ENCODE data around the gene XPNPEP3.

Gene XPNPEP3

GRCh38 chr22:40966726-40967085 lies 109.8 kb downstream of the XPNPEP3 start:
- H2AK5ac ChIP-seq (ENCODE audit: low read depth, low read length), result no peak overlapping the region
- H3K36me3 ChIP-seq (replicated peaks in 1 of 2; ENCODE audit: control insufficient read depth in 2 of 2, insufficient read depth in 2 of 2, low read length in 2 of 2), result peaks cover 28 to 90% of the 10 kb centered on the region in 2 donors
- WGBS, 2 donors (ENCODE audit: extremely low coverage in 2 of 2, insufficient read length in 2 of 2, insufficient replicate concordance in 1 of 2), result no CpG with 5 or more reads among the region's 7 CpGs
- no peaks in the 10 kb centered on the region for H3K4me1 ChIP-seq (ENCODE audit: control insufficient read depth in 2 of 2, insufficient read depth in 1 of 2, low read depth in 1 of 2, low read length in 2 of 2)
- no peak overlapping the region for H3K18ac ChIP-seq (ENCODE audit: low read length)
- no peak overlapping the region for H2BK5ac ChIP-seq (ENCODE audit: low read length)
- H3K9ac ChIP-seq (ENCODE audit: low read depth, low read length, poor library complexity), result no peak overlapping the region
- H3K4me2 ChIP-seq (ENCODE audit: insufficient read depth, low read length, poor library complexity, severe bottlenecking), result no peak overlapping the region
- no peak overlapping the region for H2AFZ ChIP-seq (ENCODE audit: low read length)
- no peak for DNase-seq (ENCODE audit: low spot score)
- no peak overlapping the region for H2BK120ac ChIP-seq (ENCODE audit: low read depth, low read length)
- H3K4ac ChIP-seq (ENCODE audit: low read length), result no peak overlapping the region
- no peak overlapping the region for H4K8ac ChIP-seq (ENCODE audit: low read depth, low read length)
- H3K27me3 ChIP-seq (ENCODE audit: control insufficient read depth in 3 of 3, insufficient read depth in 3 of 3, low read depth in 1 of 3, low read length in 3 of 3), result no peaks in the 10 kb centered on the region
- no peak overlapping the region for H4K91ac ChIP-seq (ENCODE audit: low read depth, low read length, poor library complexity)
- no peak overlapping the region for H3K23ac ChIP-seq (ENCODE audit: low read depth, low read length, poor library complexity)
- no peaks in the 10 kb centered on the region for H3K9me3 ChIP-seq (replicated peaks in 1 of 2; ENCODE audit: control insufficient read depth in 2 of 2, insufficient read depth in 1 of 2, low read depth in 1 of 2, low read length in 2 of 2)
- H3K79me1 ChIP-seq (ENCODE audit: low read depth, low read length), result peaks cover 3% of the 10 kb centered on the region
- no peak overlapping the region for H2BK15ac ChIP-seq (ENCODE audit: low read length)
- H3K4me3 ChIP-seq (ENCODE audit: low read length in 2 of 2), result no peak overlapping the region
- H3K14ac ChIP-seq (ENCODE audit: low read length), result no peak overlapping the region
- no peak overlapping the region for H3K27ac ChIP-seq (replicated peaks; ENCODE audit: low read length)
- H2BK12ac ChIP-seq (ENCODE audit: low read length), result no peak overlapping the region

GRCh38 chr22:40967111-40967760 lies 110.3 kb downstream of the XPNPEP3 start:
- no peaks in the 10 kb centered on the region for H3K4me1 ChIP-seq (ENCODE audit: control insufficient read depth in 2 of 2, insufficient read depth in 1 of 2, low read depth in 1 of 2, low read length in 2 of 2)
- no peaks in the 10 kb centered on the region for H3K79me1 ChIP-seq (ENCODE audit: low read depth, low read length)
- no peak overlapping the region for H4K8ac ChIP-seq (ENCODE audit: low read depth, low read length)
- H2BK15ac ChIP-seq (ENCODE audit: low read length), result no peak overlapping the region
- no peak overlapping the region for H3K4ac ChIP-seq (ENCODE audit: low read length)
- H2BK5ac ChIP-seq (ENCODE audit: low read length), result no peak overlapping the region
- no peak overlapping the region for H3K9ac ChIP-seq (ENCODE audit: low read depth, low read length, poor library complexity)
- H3K18ac ChIP-seq (ENCODE audit: low read length), result no peak overlapping the region
- H3K4me3 ChIP-seq (ENCODE audit: low read length in 2 of 2), result no peak overlapping the region
- no peak overlapping the region for H3K14ac ChIP-seq (ENCODE audit: low read length)
- H3K23ac ChIP-seq (ENCODE audit: low read depth, low read length, poor library complexity), result no peak overlapping the region
- no peaks in the 10 kb centered on the region for H3K9me3 ChIP-seq (replicated peaks in 1 of 2; ENCODE audit: control insufficient read depth in 2 of 2, insufficient read depth in 1 of 2, low read depth in 1 of 2, low read length in 2 of 2)
- no peaks in the 10 kb centered on the region for H3K27me3 ChIP-seq (ENCODE audit: control insufficient read depth in 3 of 3, insufficient read depth in 3 of 3, low read depth in 1 of 3, low read length in 3 of 3)
- H2BK12ac ChIP-seq (ENCODE audit: low read length), result no peak overlapping the region
- no CpG with 5 or more reads among the region's 8 CpGs for WGBS, 2 donors (ENCODE audit: extremely low coverage in 2 of 2, insufficient read length in 2 of 2, insufficient replicate concordance in 1 of 2)
- no peak overlapping the region for H3K4me2 ChIP-seq (ENCODE audit: insufficient read depth, low read length, poor library complexity, severe bottlenecking)
- H4K91ac ChIP-seq (ENCODE audit: low read depth, low read length, poor library complexity), result no peak overlapping the region
- H3K36me3 ChIP-seq (replicated peaks in 1 of 2; ENCODE audit: control insufficient read depth in 2 of 2, insufficient read depth in 2 of 2, low read length in 2 of 2), result peaks cover 27 to 90% of the 10 kb centered on the region in 2 donors
- no peak overlapping the region for H2BK120ac ChIP-seq (ENCODE audit: low read depth, low read length)
- no peak for DNase-seq (ENCODE audit: low spot score)
- no peak overlapping the region for H3K27ac ChIP-seq (replicated peaks; ENCODE audit: low read length)
- no peak overlapping the region for H2AFZ ChIP-seq (ENCODE audit: low read length)
- H2AK5ac ChIP-seq (ENCODE audit: low read depth, low read length), result no peak overlapping the region

- peaks cover 17 to 52% of the 10 kb centered on the region in 2 donors for H3K36me3 ChIP-seq (replicated peaks in 1 of 2; ENCODE audit: control insufficient read depth in 2 of 2, insufficient read depth in 2 of 2, low read length in 2 of 2)
- H3K27me3 ChIP-seq (ENCODE audit: control insufficient read depth in 3 of 3, insufficient read depth in 3 of 3, low read depth in 1 of 3, low read length in 3 of 3), result no peaks in the 10 kb centered on the region
- no peak overlapping the region for H3K14ac ChIP-seq (ENCODE audit: low read length)
- H2BK5ac ChIP-seq (ENCODE audit: low read length), result no peak overlapping the region
- H3K27ac ChIP-seq (replicated peaks; ENCODE audit: low read length), result no peak overlapping the region
- H3K4me3 ChIP-seq (ENCODE audit: low read length in 2 of 2), result no peak overlapping the region
- no peak overlapping the region for H3K23ac ChIP-seq (ENCODE audit: low read depth, low read length, poor library complexity)
- no peak overlapping the region for H4K91ac ChIP-seq (ENCODE audit: low read depth, low read length, poor library complexity)
- H3K18ac ChIP-seq (ENCODE audit: low read length), result no peak overlapping the region
- H3K4ac ChIP-seq (ENCODE audit: low read length), result no peak overlapping the region
- DNase-seq (ENCODE audit: low spot score), result no peak
- no peak overlapping the region for H3K4me2 ChIP-seq (ENCODE audit: insufficient read depth, low read length, poor library complexity, severe bottlenecking)
- no peaks in the 10 kb centered on the region for H3K79me1 ChIP-seq (ENCODE audit: low read depth, low read length)
- H3K9ac ChIP-seq (ENCODE audit: low read depth, low read length, poor library complexity), result no peak overlapping the region
- WGBS, 2 donors (ENCODE audit: extremely low coverage in 2 of 2, insufficient read length in 2 of 2, insufficient replicate concordance in 1 of 2), result no CpG with 5 or more reads among the region's 6 CpGs
- no peak overlapping the region for H2AK5ac ChIP-seq (ENCODE audit: low read depth, low read length)
- H2BK15ac ChIP-seq (ENCODE audit: low read length), result no peak overlapping the region
- H3K4me1 ChIP-seq (ENCODE audit: control insufficient read depth in 2 of 2, insufficient read depth in 1 of 2, low read depth in 1 of 2, low read length in 2 of 2), result no peaks in the 10 kb centered on the region
- no peak overlapping the region for H2BK120ac ChIP-seq (ENCODE audit: low read depth, low read length)
- no peak overlapping the region for H2AFZ ChIP-seq (ENCODE audit: low read length)
- H4K8ac ChIP-seq (ENCODE audit: low read depth, low read length), result no peak overlapping the region
- no peaks in the 10 kb centered on the region for H3K9me3 ChIP-seq (replicated peaks in 1 of 2; ENCODE audit: control insufficient read depth in 2 of 2, insufficient read depth in 1 of 2, low read depth in 1 of 2, low read length in 2 of 2)
- H2BK12ac ChIP-seq (ENCODE audit: low read length), result no peak overlapping the region
Measured at GRCh38 chr22:40972587-40972986, 115.6 kb downstream of the XPNPEP3 start.

GRCh38 chr22:40973144-40973543 lies 116.2 kb downstream of the XPNPEP3 start:
- H4K91ac ChIP-seq (ENCODE audit: low read depth, low read length, poor library complexity), result no peak overlapping the region
- H2BK5ac ChIP-seq (ENCODE audit: low read length), result no peak overlapping the region
- H2BK15ac ChIP-seq (ENCODE audit: low read length), result no peak overlapping the region
- no peak for DNase-seq (ENCODE audit: low spot score)
- no peak overlapping the region for H3K4me3 ChIP-seq (ENCODE audit: low read length in 2 of 2)
- H3K36me3 ChIP-seq (replicated peaks in 1 of 2; ENCODE audit: control insufficient read depth in 2 of 2, insufficient read depth in 2 of 2, low read length in 2 of 2), result peaks cover 14 to 47% of the 10 kb centered on the region in 2 donors
- peak overlapping the region; percentile 11 for H3K23ac ChIP-seq (ENCODE audit: low read depth, low read length, poor library complexity)
- no peak overlapping the region for H3K4me2 ChIP-seq (ENCODE audit: insufficient read depth, low read length, poor library complexity, severe bottlenecking)
- no peaks in the 10 kb centered on the region for H3K27me3 ChIP-seq (ENCODE audit: control insufficient read depth in 3 of 3, insufficient read depth in 3 of 3, low read depth in 1 of 3, low read length in 3 of 3)
- no peaks in the 10 kb centered on the region for H3K79me1 ChIP-seq (ENCODE audit: low read depth, low read length)
- WGBS, 2 donors (ENCODE audit: extremely low coverage in 2 of 2, insufficient read length in 2 of 2, insufficient replicate concordance in 1 of 2), result no CpG with 5 or more reads among the region's 13 CpGs
- no peaks in the 10 kb centered on the region for H3K9me3 ChIP-seq (replicated peaks in 1 of 2; ENCODE audit: control insufficient read depth in 2 of 2, insufficient read depth in 1 of 2, low read depth in 1 of 2, low read length in 2 of 2)
- H3K14ac ChIP-seq (ENCODE audit: low read length), result no peak overlapping the region
- no peak overlapping the region for H2BK12ac ChIP-seq (ENCODE audit: low read length)
- H3K27ac ChIP-seq (replicated peaks; ENCODE audit: low read length), result no peak overlapping the region
- H3K18ac ChIP-seq (ENCODE audit: low read length), result no peak overlapping the region
- no peak overlapping the region for H2AFZ ChIP-seq (ENCODE audit: low read length)
- H4K8ac ChIP-seq (ENCODE audit: low read depth, low read length), result no peak overlapping the region
- no peak overlapping the region for H3K4ac ChIP-seq (ENCODE audit: low read length)
- H2AK5ac ChIP-seq (ENCODE audit: low read depth, low read length), result no peak overlapping the region
- H2BK120ac ChIP-seq (ENCODE audit: low read depth, low read length), result no peak overlapping the region
- H3K4me1 ChIP-seq (ENCODE audit: control insufficient read depth in 2 of 2, insufficient read depth in 1 of 2, low read depth in 1 of 2, low read length in 2 of 2), result no peaks in the 10 kb centered on the region
- no peak overlapping the region for H3K9ac ChIP-seq (ENCODE audit: low read depth, low read length, poor library complexity)

Measured in neuronal stem cell (in vitro differentiated cells).